Bronchial epithelial cell (primary cell): ENCODE results near the gene STEAP2. TPM values are rescaled to one million over a fixed set of nuclear protein-coding genes. Genes with fewer than 3 reads are reported as not detected.

ENCODE experiments used
- DNase-seq: peaks from one replicate; pipeline ENCODE4 v3.0.0-alpha.2; 2010; ENCODE audit warnings: low read depth
- FAIRE-seq: peaks from 2 replicates; lab custom pipeline; 2011; peaks lifted over from hg19 to GRCh38; lab: Jason Lieb, UNC
- H3K27me3 ChIP-seq: 2 replicates; pipeline ENCODE4 v1.5.1; 2011; ENCODE audit warnings: low read length; ENCODE audit not compliant: control insufficient read depth, insufficient read depth
- H3K36me3 ChIP-seq: 2 replicates; pipeline ENCODE4 v1.5.1; 2011; ENCODE audit warnings: low read length; ENCODE audit not compliant: control insufficient read depth, insufficient read depth
- H3K4me3 ChIP-seq: 2 replicates; pipeline ENCODE4 v1.5.1; 2011; ENCODE audit warnings: mild to moderate bottlenecking, low read depth, low read length, control low read depth
- total RNA-seq: library from RNA; depleted of rRNA; stranded (reverse); fragments of >200 nt; gene quantifications from 2 replicates; pipeline ENCODE4 v1.2.1, GENCODE V29; 2014
- TF ChIP-seq, protein P1 (sequence below): IDR thresholded peaks from 2 replicates; pipeline ENCODE4 v1.5.1; 2011; ENCODE audit warnings: mild to moderate bottlenecking, moderate library complexity, low read length, control low read depth, inconsistent platforms; ENCODE audit not compliant: insufficient read depth, severe bottlenecking

Gene STEAP2
- total RNA-seq, 1 donor from 2014 or later: 3.9 TPM

GRCh38 chr7:90236721-90237289 lies 25.3 kb downstream of the STEAP2 start:
- TF ChIP-seq, protein P1, sequence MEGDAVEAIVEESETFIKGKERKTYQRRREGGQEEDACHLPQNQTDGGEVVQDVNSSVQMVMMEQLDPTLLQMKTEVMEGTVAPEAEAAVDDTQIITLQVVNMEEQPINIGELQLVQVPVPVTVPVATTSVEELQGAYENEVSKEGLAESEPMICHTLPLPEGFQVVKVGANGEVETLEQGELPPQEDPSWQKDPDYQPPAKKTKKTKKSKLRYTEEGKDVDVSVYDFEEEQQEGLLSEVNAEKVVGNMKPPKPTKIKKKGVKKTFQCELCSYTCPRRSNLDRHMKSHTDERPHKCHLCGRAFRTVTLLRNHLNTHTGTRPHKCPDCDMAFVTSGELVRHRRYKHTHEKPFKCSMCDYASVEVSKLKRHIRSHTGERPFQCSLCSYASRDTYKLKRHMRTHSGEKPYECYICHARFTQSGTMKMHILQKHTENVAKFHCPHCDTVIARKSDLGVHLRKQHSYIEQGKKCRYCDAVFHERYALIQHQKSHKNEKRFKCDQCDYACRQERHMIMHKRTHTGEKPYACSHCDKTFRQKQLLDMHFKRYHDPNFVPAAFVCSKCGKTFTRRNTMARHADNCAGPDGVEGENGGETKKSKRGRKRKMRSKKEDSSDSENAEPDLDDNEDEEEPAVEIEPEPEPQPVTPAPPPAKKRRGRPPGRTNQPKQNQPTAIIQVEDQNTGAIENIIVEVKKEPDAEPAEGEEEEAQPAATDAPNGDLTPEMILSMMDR: no peak
- Histone ChIP-seq H3K27me3 (no peaks in the 10 kb centered on the region), H3K36me3 (no peaks in the 10 kb centered on the region), H3K4me3 (no peak overlapping the region)
- DNase-seq: no peak
- peak; percentile 50 for FAIRE-seq

- no peak overlapping the region for H3K4me3 ChIP-seq
- TF ChIP-seq, protein P1: no peak
- H3K27me3 ChIP-seq: no peaks in the 10 kb centered on the region
- DNase-seq (no peak), FAIRE-seq (no peak)
- H3K36me3 ChIP-seq: no peaks in the 10 kb centered on the region
Observed at GRCh38 chr7:90238022-90238421, 26.5 kb downstream of the STEAP2 start.

GRCh38 chr7:90238583-90238982 lies 27.0 kb downstream of the STEAP2 start:
- TF ChIP-seq, protein P1: no peak
- Histone ChIP-seq H3K36me3 (no peaks in the 10 kb centered on the region), H3K4me3 (no peak overlapping the region), H3K27me3 (no peaks in the 10 kb centered on the region)
- FAIRE-seq (no peak), DNase-seq (no peak)

DNA sequence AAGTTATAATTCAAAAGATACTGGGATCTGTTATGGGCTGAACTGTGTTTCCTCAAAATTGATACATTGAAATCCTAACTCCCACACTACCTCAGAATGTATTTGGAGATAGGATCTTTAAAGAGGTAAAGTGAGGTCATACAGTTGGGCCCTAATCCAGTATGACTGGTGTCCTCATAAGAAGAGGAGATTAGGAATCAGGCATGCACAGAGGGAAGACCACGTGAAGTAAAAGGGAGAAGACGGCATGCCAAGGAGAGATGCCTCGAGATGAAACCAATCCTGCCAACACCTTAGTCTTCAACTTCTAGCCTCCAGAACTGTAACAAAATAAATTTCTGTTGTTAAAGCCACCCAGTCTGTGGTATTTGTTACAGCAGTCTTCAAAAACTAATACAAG lies 27.5 kb downstream of the STEAP2 start:
- no peaks in the 10 kb centered on the region for H3K36me3 ChIP-seq
- no peak for FAIRE-seq
- DNase-seq: no peak
- H3K27me3 ChIP-seq: no peaks in the 10 kb centered on the region
- H3K4me3 ChIP-seq: no peak overlapping the region
- TF ChIP-seq, protein P1: no peak

DNA sequence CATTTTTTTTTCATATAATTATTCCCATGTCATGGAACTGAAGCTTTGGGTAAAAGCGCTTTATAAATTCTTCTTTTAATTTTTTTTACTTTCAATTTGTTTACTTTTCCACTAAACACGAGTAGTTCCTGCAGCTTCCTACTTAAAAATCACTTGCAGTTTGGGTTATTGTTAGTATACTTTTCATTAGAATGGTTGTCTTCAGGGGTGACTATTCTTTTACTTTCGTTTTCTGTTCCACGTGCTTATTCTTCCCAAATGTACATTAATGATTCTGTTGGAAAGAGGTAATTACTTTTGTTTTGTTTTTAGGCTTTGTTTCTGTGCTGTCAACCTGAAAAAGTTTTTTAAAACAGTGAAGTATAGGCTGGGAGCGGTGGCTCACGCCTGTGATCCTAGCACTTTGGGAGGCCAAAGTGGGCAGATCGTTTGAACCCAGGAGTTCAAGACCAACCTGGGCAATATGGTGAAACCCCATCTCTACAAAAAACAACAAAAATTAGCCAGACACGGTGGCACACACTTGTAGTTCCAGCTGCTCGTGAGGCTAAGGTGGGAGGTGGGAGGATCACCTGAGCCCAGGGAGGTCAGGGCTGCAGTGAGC lies 28.2 kb downstream of the STEAP2 start:
- H3K4me3 ChIP-seq: no peak overlapping the region
- FAIRE-seq: no peak

More for the DNA sequence above, 28.2 kb downstream of the STEAP2 start:
- no peak for DNase-seq
- no peaks in the 10 kb centered on the region for H3K27me3 ChIP-seq
- no peaks in the 10 kb centered on the region for H3K36me3 ChIP-seq
- TF ChIP-seq, protein P1: no peak
